Activated CD4-positive, alpha-beta T cell treated with anti-CD3 and anti-CD28 coated beads, Interleukin-10, Interleukin-2, amounts not matched to agents 100 ng/mL and 50 ng/mL, durations not matched to agents 16 hours and 8 hours (primary cell): ENCODE measurements around the gene GIT2.
A peak's percentile ranks its signal among the peaks of the same experiment; 100 is the strongest.
"Not testable (repeated sequence)": the region's sequence is repeated elsewhere in the genome, so short reads cannot be mapped to it uniquely, and the experiment has no call there.

Experiments
- DNase-seq: peaks from one replicate; pipeline ENCODE4 v3.0.0-alpha.2; 2020

GIT2 gene

GRCh38 chr12:109916045-109916444 is 80.1 kb downstream of the GIT2 start:
- no peak for DNase-seq

GRCh38 chr12:109915171-109916040 is 80.8 kb downstream of the GIT2 start:
- DNase-seq: no peak

- DNase-seq: no peak
Measured at GRCh38 chr12:109914461-109914860, 81.7 kb downstream of the GIT2 start.

- DNase-seq: no peak
Measured at GRCh38 chr12:109912855-109913321, 83.3 kb downstream of the GIT2 start.

- peak; percentile 41 for DNase-seq
Measured at GRCh38 chr12:109910969-109911348, 85.2 kb downstream of the GIT2 start.

GRCh38 chr12:109910254-109910968 is 85.8 kb downstream of the GIT2 start:
- DNase-seq: no peak

- DNase-seq: no peak
Measured at GRCh38 chr12:109905301-109905700, 90.9 kb downstream of the GIT2 start.

GRCh38 chr12:109902891-109903418 is 93.2 kb downstream of the GIT2 start:
- no peak for DNase-seq

GRCh38 chr12:109900752-109901580 is 95.2 kb downstream of the GIT2 start:
- peak; percentile 25 for DNase-seq

- peak; percentile 86 for DNase-seq
Measured at GRCh38 chr12:109899783-109900751, 96.1 kb downstream of the GIT2 start, which contains the start of gene TCHP. TCHP (plus strand) TSS chr12:109900274; CDS start chr12:109903027, 2,753 bp downstream.

GRCh38 chr12:109899345-109899744 is 96.8 kb downstream of the GIT2 start:
- DNase-seq: not testable (repeated sequence)

GRCh38 chr12:109897029-109897428 is 99.1 kb downstream of the GIT2 start:
- no peak for DNase-seq

GRCh38 chr12:109896188-109896587 is 100.0 kb downstream of the GIT2 start:
- no peak for DNase-seq

- no peak for DNase-seq
Measured at GRCh38 chr12:109894939-109895338, 101.2 kb downstream of the GIT2 start.

GRCh38 chr12:109893261-109893995 is 102.7 kb downstream of the GIT2 start:
- DNase-seq: no peak

- DNase-seq: peak; percentile 52
Measured at GRCh38 chr12:109892748-109893147, 103.4 kb downstream of the GIT2 start.

- no peak for DNase-seq
Measured at GRCh38 chr12:109892165-109892715, 103.9 kb downstream of the GIT2 start.

- not testable (repeated sequence) for DNase-seq
Measured at GRCh38 chr12:109891731-109892130, 104.4 kb downstream of the GIT2 start.

- DNase-seq: no peak
Measured at GRCh38 chr12:109890620-109891170, 105.5 kb downstream of the GIT2 start.
